ENCODE measurements around the gene VPS13A. TPM values are rescaled to one million over a fixed set of nuclear protein-coding genes. Genes with fewer than 3 reads are reported as not detected.

The VPS13A gene
- total RNA-seq, 1 experiment from 2014 or later: 31.5 TPM

DNA sequence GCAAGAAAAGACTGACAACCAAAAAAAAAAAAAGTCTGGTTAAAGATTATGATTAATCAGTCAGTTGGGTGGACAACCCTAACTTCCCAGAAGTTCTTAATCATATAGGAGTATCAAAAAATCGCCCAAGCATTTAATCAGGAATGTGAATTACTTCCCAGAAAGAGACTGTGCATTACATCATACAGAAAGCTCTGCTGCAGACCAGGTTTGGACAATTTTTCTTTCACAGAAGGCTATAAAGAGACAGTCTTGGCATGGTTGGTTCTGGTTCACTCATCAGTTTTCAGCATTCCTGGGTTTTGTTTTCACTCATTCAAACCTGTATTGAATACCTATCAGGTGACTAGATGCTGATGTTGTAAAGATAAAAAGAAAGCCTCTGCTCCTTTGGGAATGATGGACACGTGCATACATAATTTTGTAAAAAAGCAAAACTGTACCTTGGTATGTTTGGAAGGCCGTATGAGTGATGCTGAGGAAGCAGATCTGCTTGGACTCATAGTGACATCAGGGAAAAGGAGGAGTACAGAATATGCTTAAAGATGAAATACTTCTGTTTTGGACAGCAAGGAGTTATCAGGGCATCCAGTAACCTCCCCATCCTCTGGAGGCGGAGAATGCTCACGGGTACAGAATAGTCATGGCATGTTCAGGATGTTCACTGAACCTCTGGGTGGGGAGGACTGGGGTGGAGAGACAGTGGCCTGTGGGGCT lies 292.3 kb downstream of the VPS13A start:
- Mint-ChIP-seq H3K9me3 (peaks cover 27% of the 10 kb centered on the region), H3K4me3 (no peak overlapping the region), H3K27ac (no peak overlapping the region), H3K4me1 (peaks cover 19% of the 10 kb centered on the region), H3K36me3 (peaks cover 24% of the 10 kb centered on the region), H3K27me3 (ENCODE audit: low read depth) (no peaks in the 10 kb centered on the region)
- ATAC-seq (no peak), DNase-seq (ENCODE audit: low spot score) (no peak)
- ChIA-PET POLR2A (no interaction called here), CTCF (no interaction called here)
- TF ChIP-seq IRF2 (CRISPR knock-in tag; IDR thresholded peaks at IDR 0.05; ENCODE audit: borderline replicate concordance, low read depth): no peak
- no peak for TF ChIP-seq ESRRA (CRISPR knock-in tag; IDR thresholded peaks at IDR 0.05; ENCODE audit: borderline replicate concordance)
- no peak for TF ChIP-seq OVOL2 (CRISPR knock-in tag; IDR thresholded peaks at IDR 0.05; ENCODE audit: borderline replicate concordance)
- TF ChIP-seq, protein P1, sequence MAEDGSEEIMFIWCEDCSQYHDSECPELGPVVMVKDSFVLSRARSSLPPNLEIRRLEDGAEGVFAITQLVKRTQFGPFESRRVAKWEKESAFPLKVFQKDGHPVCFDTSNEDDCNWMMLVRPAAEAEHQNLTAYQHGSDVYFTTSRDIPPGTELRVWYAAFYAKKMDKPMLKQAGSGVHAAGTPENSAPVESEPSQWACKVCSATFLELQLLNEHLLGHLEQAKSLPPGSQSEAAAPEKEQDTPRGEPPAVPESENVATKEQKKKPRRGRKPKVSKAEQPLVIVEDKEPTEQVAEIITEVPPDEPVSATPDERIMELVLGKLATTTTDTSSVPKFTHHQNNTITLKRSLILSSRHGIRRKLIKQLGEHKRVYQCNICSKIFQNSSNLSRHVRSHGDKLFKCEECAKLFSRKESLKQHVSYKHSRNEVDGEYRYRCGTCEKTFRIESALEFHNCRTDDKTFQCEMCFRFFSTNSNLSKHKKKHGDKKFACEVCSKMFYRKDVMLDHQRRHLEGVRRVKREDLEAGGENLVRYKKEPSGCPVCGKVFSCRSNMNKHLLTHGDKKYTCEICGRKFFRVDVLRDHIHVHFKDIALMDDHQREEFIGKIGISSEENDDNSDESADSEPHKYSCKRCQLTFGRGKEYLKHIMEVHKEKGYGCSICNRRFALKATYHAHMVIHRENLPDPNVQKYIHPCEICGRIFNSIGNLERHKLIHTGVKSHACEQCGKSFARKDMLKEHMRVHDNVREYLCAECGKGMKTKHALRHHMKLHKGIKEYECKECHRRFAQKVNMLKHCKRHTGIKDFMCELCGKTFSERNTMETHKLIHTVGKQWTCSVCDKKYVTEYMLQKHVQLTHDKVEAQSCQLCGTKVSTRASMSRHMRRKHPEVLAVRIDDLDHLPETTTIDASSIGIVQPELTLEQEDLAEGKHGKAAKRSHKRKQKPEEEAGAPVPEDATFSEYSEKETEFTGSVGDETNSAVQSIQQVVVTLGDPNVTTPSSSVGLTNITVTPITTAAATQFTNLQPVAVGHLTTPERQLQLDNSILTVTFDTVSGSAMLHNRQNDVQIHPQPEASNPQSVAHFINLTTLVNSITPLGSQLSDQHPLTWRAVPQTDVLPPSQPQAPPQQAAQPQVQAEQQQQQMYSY (CRISPR knock-in tag; IDR thresholded peaks at IDR 0.05): no peak
- TF ChIP-seq ELF4 (CRISPR knock-in tag; IDR thresholded peaks at IDR 0.05; ENCODE audit: low read depth): no peak
- no peak for TF ChIP-seq NFE2L1 (CRISPR knock-in tag; IDR thresholded peaks at IDR 0.05)
- TF ChIP-seq ERG (CRISPR knock-in tag; IDR thresholded peaks at IDR 0.05): no peak
- no peak for TF ChIP-seq SMAD3 (CRISPR knock-in tag; IDR thresholded peaks at IDR 0.05; ENCODE audit: borderline replicate concordance)
- TF ChIP-seq, protein P2, sequence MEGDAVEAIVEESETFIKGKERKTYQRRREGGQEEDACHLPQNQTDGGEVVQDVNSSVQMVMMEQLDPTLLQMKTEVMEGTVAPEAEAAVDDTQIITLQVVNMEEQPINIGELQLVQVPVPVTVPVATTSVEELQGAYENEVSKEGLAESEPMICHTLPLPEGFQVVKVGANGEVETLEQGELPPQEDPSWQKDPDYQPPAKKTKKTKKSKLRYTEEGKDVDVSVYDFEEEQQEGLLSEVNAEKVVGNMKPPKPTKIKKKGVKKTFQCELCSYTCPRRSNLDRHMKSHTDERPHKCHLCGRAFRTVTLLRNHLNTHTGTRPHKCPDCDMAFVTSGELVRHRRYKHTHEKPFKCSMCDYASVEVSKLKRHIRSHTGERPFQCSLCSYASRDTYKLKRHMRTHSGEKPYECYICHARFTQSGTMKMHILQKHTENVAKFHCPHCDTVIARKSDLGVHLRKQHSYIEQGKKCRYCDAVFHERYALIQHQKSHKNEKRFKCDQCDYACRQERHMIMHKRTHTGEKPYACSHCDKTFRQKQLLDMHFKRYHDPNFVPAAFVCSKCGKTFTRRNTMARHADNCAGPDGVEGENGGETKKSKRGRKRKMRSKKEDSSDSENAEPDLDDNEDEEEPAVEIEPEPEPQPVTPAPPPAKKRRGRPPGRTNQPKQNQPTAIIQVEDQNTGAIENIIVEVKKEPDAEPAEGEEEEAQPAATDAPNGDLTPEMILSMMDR (IDR thresholded peaks at IDR 0.05): no peak
- TF ChIP-seq ZNF219 (CRISPR knock-in tag; IDR thresholded peaks at IDR 0.05; ENCODE audit: borderline replicate concordance): no peak
- TF ChIP-seq ZNF121 (CRISPR knock-in tag; IDR thresholded peaks at IDR 0.05): no peak
- TF ChIP-seq, protein P3, sequence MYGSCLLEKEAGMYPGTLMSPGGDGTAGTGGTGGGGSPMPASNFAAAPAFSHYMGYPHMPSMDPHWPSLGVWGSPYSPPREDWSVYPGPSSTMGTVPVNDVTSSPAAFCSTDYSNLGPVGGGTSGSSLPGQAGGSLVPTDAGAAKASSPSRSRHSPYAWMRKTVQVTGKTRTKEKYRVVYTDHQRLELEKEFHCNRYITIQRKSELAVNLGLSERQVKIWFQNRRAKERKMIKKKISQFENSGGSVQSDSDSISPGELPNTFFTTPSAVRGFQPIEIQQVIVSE (CRISPR knock-in tag; IDR thresholded peaks at IDR 0.05; ENCODE audit: borderline replicate concordance): no peak
- no peak for TF ChIP-seq JAZF1 (CRISPR knock-in tag; IDR thresholded peaks at IDR 0.05)
- no peak for TF ChIP-seq E2F5 (CRISPR knock-in tag; IDR thresholded peaks at IDR 0.05)
- TF ChIP-seq ZNF232 (CRISPR knock-in tag; IDR thresholded peaks at IDR 0.05): no peak
- TF ChIP-seq FOXP1 (CRISPR knock-in tag; IDR thresholded peaks at IDR 0.05; ENCODE audit: borderline replicate concordance): no peak
- TF ChIP-seq, protein P4, sequence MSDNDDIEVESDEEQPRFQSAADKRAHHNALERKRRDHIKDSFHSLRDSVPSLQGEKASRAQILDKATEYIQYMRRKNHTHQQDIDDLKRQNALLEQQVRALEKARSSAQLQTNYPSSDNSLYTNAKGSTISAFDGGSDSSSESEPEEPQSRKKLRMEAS (CRISPR knock-in tag; IDR thresholded peaks at IDR 0.05): no peak
- TF ChIP-seq SOX15 (CRISPR knock-in tag; IDR thresholded peaks at IDR 0.05): no peak

Other genes starting within 250 kb of the VPS13A start
- gene FOXB2, start 157.9 kb upstream of the VPS13A start, total RNA-seq (2021): 0.22 to 0.50 TPM in 2 of 3 replicates, not detected in the other

All from WTC11 (cell line).